NT2/D1 (cell line): Measurements from ENCODE around the gene ANKRD6.

Experiments
- DNase-seq: peaks from one replicate; pipeline ENCODE4 v3.0.0-alpha.2; 2011; ENCODE audit warnings: low read depth, low spot score
- H3K27me3 ChIP-seq: 2 replicates; pipeline ENCODE4 v1.6.0; 2011; ENCODE audit warnings: mild to moderate bottlenecking; ENCODE audit not compliant: insufficient read length, insufficient read depth
- H3K36me3 ChIP-seq: 2 replicates; pipeline ENCODE4 v1.6.1; 2011; ENCODE audit warnings: mild to moderate bottlenecking, low read length, mixed read lengths; ENCODE audit not compliant: insufficient read depth, insufficient read length
- H3K4me1 ChIP-seq: 2 replicates; pipeline ENCODE4 v1.5.1; 2011; ENCODE audit not compliant: insufficient read depth, insufficient read length
- H3K4me3 ChIP-seq: 2 replicates; pipeline ENCODE4 v1.5.1; 2011; ENCODE audit warnings: low read depth; ENCODE audit not compliant: insufficient read length
- H3K9ac ChIP-seq: 2 replicates; pipeline ENCODE4 v1.6.0; 2011; ENCODE audit warnings: low read depth; ENCODE audit not compliant: insufficient read length
- H3K9me3 ChIP-seq: 2 replicates; pipeline ENCODE4 v1.5.1; 2011; ENCODE audit warnings: mild to moderate bottlenecking, low read length; ENCODE audit not compliant: insufficient read depth
- SUZ12 ChIP-seq: IDR thresholded peaks from 2 replicates; pipeline ENCODE4 v1.6.1; 2011; ENCODE audit not compliant: insufficient read length, insufficient read depth; ENCODE audit errors: extremely low read depth
- YY1 ChIP-seq: IDR thresholded peaks from 2 replicates; pipeline ENCODE4 v1.6.1; 2011; ENCODE audit not compliant: insufficient read length, insufficient read depth
- ZNF274 ChIP-seq: IDR thresholded peaks from 2 replicates; pipeline ENCODE4 v1.6.1; 2011; ENCODE audit warnings: mild to moderate bottlenecking, low read depth, low read length

The ANKRD6 gene

GRCh38 chr6:89436226-89436625 is 3.3 kb downstream of the ANKRD6 start:
- H3K9ac ChIP-seq: no peak overlapping the region
- no peaks in the 10 kb centered on the region for H3K36me3 ChIP-seq
- H3K4me3 ChIP-seq: no peak overlapping the region
- no peak for DNase-seq
- no peak for TF ChIP-seq SUZ12
- no peak for TF ChIP-seq YY1
- TF ChIP-seq ZNF274: no peak
- H3K9me3 ChIP-seq: no peaks in the 10 kb centered on the region
- H3K27me3 ChIP-seq: peaks cover 40% of the 10 kb centered on the region
- no peaks in the 10 kb centered on the region for H3K4me1 ChIP-seq

DNA sequence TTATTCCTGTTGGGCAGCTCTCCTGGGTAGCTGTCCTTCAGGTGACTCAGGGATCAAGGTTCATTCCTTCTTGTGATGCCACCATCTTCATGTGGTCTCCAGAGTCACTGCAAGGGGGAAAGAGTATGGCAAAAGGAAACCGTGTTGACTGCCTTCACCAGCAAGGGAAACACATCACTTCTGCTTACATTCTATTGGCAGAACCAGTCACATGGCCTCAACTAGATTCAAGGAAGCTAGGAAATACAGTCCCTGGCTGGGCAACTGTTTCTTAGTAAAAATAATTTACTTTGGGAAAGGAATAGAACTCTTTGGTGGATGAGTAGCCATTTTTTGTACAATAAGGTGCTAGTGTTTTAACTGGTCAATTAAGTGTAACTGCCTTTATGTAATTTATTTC is 5.3 kb downstream of the ANKRD6 start:
- Histone ChIP-seq H3K9me3 (no peaks in the 10 kb centered on the region), H3K4me1 (no peaks in the 10 kb centered on the region), H3K9ac (no peak overlapping the region), H3K36me3 (no peaks in the 10 kb centered on the region), H3K4me3 (no peak overlapping the region), H3K27me3 (peaks cover 44% of the 10 kb centered on the region)
- DNase-seq: no peak
- TF ChIP-seq SUZ12: no peak
- no peak for TF ChIP-seq YY1
- no peak for TF ChIP-seq ZNF274

DNA sequence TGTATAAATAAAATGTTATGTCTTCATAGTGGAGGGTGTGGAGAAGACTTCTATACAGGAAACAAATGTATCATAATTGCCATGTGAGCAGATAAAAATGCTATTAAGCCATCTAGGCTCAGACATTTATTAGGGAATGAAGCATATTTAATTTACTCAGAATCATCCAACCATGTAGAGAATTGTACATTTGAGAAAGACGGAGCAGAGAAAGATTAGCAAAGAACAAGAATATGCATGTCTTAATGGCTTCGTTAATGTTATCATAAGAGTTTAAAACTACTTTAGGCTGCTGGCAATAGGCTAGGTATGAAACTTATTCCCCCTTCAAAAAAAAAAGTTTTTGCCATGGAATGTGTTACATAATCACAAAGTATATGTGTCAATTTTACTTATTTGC is 6.1 kb downstream of the ANKRD6 start:
- TF ChIP-seq ZNF274: no peak
- TF ChIP-seq YY1: no peak
- no peak for TF ChIP-seq SUZ12
- Histone ChIP-seq H3K27me3 (peaks cover 36% of the 10 kb centered on the region), H3K4me1 (no peaks in the 10 kb centered on the region), H3K9ac (no peak overlapping the region), H3K4me3 (no peak overlapping the region), H3K36me3 (no peaks in the 10 kb centered on the region), H3K9me3 (no peaks in the 10 kb centered on the region)
- DNase-seq: no peak

DNA sequence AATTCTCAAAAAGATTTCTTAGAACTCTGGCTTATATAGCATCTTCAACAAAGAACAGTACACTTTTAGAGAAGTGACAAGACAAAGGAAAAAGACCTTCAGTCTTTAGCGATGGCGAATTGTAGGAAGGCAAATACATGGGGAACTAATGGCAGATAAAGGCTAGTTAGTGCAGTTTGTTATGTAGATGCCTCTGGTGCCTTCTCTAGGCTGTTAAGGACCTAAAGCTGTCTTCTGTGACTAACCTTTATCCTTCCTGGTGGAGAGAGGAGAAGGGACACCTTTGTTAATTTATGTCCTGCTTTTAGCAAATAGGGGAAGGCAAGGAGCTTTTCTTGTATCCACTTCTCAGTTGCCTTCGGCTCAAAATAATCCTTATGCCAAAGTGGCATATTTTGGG is 7.2 kb downstream of the ANKRD6 start:
- TF ChIP-seq YY1 (no peak), SUZ12 (no peak), ZNF274 (no peak)
- Histone ChIP-seq H3K27me3 (peaks cover 26% of the 10 kb centered on the region), H3K4me1 (no peaks in the 10 kb centered on the region), H3K4me3 (no peak overlapping the region), H3K36me3 (no peaks in the 10 kb centered on the region), H3K9ac (no peak overlapping the region), H3K9me3 (no peaks in the 10 kb centered on the region)
- DNase-seq: peak; percentile 28

GRCh38 chr6:89443658-89444057 is 10.7 kb downstream of the ANKRD6 start:
- Histone ChIP-seq H3K9ac (no peak overlapping the region), H3K4me1 (no peaks in the 10 kb centered on the region), H3K36me3 (no peaks in the 10 kb centered on the region), H3K9me3 (no peaks in the 10 kb centered on the region), H3K4me3 (no peak overlapping the region), H3K27me3 (peaks cover 12% of the 10 kb centered on the region)
- no peak for DNase-seq
- TF ChIP-seq SUZ12 (no peak), ZNF274 (no peak), YY1 (no peak)

GRCh38 chr6:89449193-89449592 is 16.2 kb downstream of the ANKRD6 start:
- no peak overlapping the region for H3K9ac ChIP-seq
- no peak for DNase-seq
- no peak for TF ChIP-seq SUZ12
- TF ChIP-seq ZNF274: no peak
- TF ChIP-seq YY1: no peak
- H3K4me3 ChIP-seq: no peak overlapping the region
- H3K4me1 ChIP-seq: no peaks in the 10 kb centered on the region
- no peaks in the 10 kb centered on the region for H3K9me3 ChIP-seq
- no peaks in the 10 kb centered on the region for H3K27me3 ChIP-seq
- no peaks in the 10 kb centered on the region for H3K36me3 ChIP-seq

DNA sequence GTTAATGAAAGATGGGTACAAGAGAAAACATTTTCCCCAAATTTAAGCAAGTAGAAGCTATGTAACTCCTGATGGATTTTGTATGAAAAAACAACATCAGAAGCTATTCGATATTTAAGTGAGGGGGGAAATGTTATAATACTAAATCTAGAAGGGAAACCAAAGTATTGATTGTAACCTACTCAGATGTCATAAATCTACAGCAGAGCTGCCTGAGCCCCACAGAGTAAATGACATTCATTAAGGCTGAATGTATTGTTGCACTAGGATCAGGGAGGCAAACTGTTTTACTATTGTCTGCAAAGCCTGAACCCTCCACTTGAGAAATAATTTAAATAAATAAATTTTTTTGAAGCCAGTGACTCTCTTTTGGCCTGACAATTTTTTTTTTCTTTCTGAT is 19.3 kb downstream of the ANKRD6 start:
- H3K27me3 ChIP-seq: no peaks in the 10 kb centered on the region
- no peaks in the 10 kb centered on the region for H3K9me3 ChIP-seq
- no peak overlapping the region for H3K9ac ChIP-seq
- no peaks in the 10 kb centered on the region for H3K36me3 ChIP-seq
- H3K4me3 ChIP-seq: no peak overlapping the region
- no peak for DNase-seq
- no peak for TF ChIP-seq YY1
- TF ChIP-seq ZNF274: no peak
- TF ChIP-seq SUZ12: no peak
- H3K4me1 ChIP-seq: no peaks in the 10 kb centered on the region

GRCh38 chr6:89454300-89454699 is 21.3 kb downstream of the ANKRD6 start:
- H3K27me3 ChIP-seq: no peaks in the 10 kb centered on the region
- no peak for DNase-seq
- TF ChIP-seq ZNF274: no peak
- no peak for TF ChIP-seq YY1
- no peak for TF ChIP-seq SUZ12

More at GRCh38 chr6:89454300-89454699, 21.3 kb downstream of the ANKRD6 start:
- Histone ChIP-seq H3K9ac (no peak overlapping the region), H3K36me3 (no peaks in the 10 kb centered on the region), H3K4me3 (no peak overlapping the region), H3K9me3 (no peaks in the 10 kb centered on the region), H3K4me1 (no peaks in the 10 kb centered on the region)
